ENCODE results near the gene TMEM240.

GRCh38 chr1:1567152-1567875 is 26.9 kb upstream of the TMEM240 start:
- TF ChIP-seq EZH2 (IDR thresholded peaks at IDR 0.05; ENCODE audit: low read depth, unreplicated experiment) (no peak), REST (IDR thresholded peaks at IDR 0.05; ENCODE audit: unreplicated experiment) (no peak)
